ENCODE measurements around the gene MROH2A.

- TF ChIP-seq EZH2 (IDR thresholded peaks at IDR 0.05; ENCODE audit: insufficient read depth, poor library complexity, severe bottlenecking) (no peak), EZH2phosphoT487 (IDR thresholded peaks at IDR 0.05; ENCODE audit: insufficient read depth, low read depth) (no peak)
These were observed 11.7 kb upstream of the MROH2A start for GRCh38 chr2:233766416-233766815.
